ENCODE measurements around the gene WNT10A. TPM values are rescaled to one million over a fixed set of nuclear protein-coding genes. Genes with fewer than 3 reads are reported as not detected.
A peak's percentile ranks its signal among the peaks of the same experiment; 100 is the strongest.

The WNT10A gene
- total and polyA plus RNA-seq, 4 donors, result 0.17 to 0.35 (median 0.29) TPM; not detected in 1

DNA sequence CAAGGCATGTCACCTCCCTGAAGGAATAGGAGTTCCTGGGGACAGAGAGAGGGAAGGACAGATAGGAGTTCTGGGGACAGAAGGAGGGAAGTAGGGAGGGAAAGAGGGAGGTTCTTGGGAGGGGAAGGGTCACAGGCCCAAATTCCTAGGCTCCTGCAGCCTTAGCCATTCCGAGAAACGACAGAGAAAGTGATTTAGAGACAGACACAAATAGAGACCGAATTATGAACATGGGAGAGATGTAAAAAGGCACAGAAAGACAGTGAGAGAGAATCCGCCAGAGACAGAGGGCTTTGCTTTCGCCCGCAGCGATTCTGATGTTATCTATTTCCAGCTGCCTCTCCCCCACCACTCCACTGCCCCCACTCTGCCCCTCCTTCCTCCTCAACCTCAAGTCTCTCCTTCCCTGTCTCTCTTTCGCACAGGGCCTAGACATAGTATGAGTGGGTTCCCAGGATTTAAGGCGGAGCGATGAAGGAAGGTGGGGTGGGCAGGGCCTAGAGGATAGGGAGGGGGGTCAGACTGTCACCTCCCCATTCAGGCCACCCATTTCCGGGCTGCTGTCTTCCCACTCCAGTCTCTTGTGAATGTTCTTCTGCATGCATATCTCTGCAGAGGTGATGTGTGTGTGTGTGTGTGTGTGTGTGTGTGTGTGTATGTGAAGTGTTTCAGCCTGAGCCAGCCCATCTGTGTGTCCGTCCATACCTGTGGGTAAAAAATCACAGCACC, 24.3 kb upstream of the WNT10A start:
- no peak overlapping the region for H3K4me3 ChIP-seq (ENCODE audit: low read depth, low read length)
- no peaks in the 10 kb centered on the region for H3K36me3 ChIP-seq (ENCODE audit: control insufficient read depth, insufficient read depth, low read length)
- peaks cover 36% of the 10 kb centered on the region for H3K4me1 ChIP-seq (ENCODE audit: control insufficient read depth, insufficient read depth, low read length)
- H3K27ac ChIP-seq (ENCODE audit: low read depth, low read length), result no peak overlapping the region
- WGBS (ENCODE audit: insufficient coverage), result 20% methylated on average over 8 of the region's 12 CpGs
- H3K27me3 ChIP-seq (ENCODE audit: control insufficient read depth, insufficient read depth, low read length), result peaks cover 92% of the 10 kb centered on the region
- no peaks in the 10 kb centered on the region for H3K9me3 ChIP-seq (ENCODE audit: control insufficient read depth, insufficient read depth, low read length)
- no peak for DNase-seq (ENCODE audit: low read depth in 4 of 6, low spot score in 6 of 6)

GRCh38 chr2:218856896-218857243, 23.8 kb upstream of the WNT10A start:
- H3K4me3 ChIP-seq (ENCODE audit: low read depth, low read length), result no peak overlapping the region
- no peaks in the 10 kb centered on the region for H3K36me3 ChIP-seq (ENCODE audit: control insufficient read depth, insufficient read depth, low read length)
- 29% methylated on average over 1 of the region's 1 CpG for WGBS (ENCODE audit: insufficient coverage)
- DNase-seq (ENCODE audit: low read depth in 4 of 6, low spot score in 6 of 6), result no peak
- no peaks in the 10 kb centered on the region for H3K9me3 ChIP-seq (ENCODE audit: control insufficient read depth, insufficient read depth, low read length)
- H3K4me1 ChIP-seq (ENCODE audit: control insufficient read depth, insufficient read depth, low read length), result peaks cover 36% of the 10 kb centered on the region
- H3K27ac ChIP-seq (ENCODE audit: low read depth, low read length), result no peak overlapping the region
- H3K27me3 ChIP-seq (ENCODE audit: control insufficient read depth, insufficient read depth, low read length), result peaks cover 96% of the 10 kb centered on the region

DNA sequence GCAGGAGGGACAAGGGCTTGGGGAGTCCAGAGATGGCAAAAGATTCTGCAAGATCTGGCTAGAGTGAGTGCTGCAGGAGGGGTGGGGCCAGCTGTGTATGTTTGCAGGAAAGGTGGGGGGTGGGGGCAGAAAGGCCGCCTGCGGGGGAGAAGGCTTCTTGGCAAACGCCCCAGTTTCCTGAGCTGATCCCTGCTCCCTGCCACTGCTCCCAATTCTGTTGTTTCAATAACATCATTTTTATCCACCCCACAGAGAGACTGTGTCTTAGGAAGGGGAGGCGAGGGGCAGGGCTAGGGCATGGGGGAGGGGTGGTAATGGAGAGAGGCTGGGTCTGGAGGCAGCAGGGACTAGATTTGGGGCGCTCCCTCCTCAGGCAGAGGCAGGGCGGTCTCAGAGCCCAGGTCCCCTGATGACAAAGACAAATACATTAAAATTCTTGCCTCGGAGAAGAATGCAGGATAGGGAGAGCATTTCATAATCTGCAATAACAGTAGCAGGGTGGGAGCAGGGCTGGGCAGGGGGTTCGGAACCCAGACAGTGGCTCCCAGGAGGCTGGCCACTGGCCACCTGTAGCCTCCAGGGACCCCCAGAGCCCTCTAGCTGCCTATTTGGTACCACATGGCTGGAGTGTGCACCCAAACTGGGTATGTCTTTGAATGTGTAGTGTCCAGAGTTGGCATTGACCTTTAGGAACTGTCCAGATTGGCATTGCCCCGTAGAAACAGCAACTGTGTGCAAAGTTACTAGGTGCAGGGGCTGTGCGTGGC, 23.1 kb upstream of the WNT10A start:
- peak in 1 of 6 donors; percentile 64 for DNase-seq (ENCODE audit: low read depth in 4 of 6, low spot score in 6 of 6)
- no peak overlapping the region for H3K27ac ChIP-seq (ENCODE audit: low read depth, low read length)
- H3K36me3 ChIP-seq (ENCODE audit: control insufficient read depth, insufficient read depth, low read length), result no peaks in the 10 kb centered on the region
- no peaks in the 10 kb centered on the region for H3K9me3 ChIP-seq (ENCODE audit: control insufficient read depth, insufficient read depth, low read length)
- WGBS (ENCODE audit: insufficient coverage), result 8% methylated on average over 2 of the region's 10 CpGs
- H3K4me3 ChIP-seq (ENCODE audit: low read depth, low read length), result no peak overlapping the region
- H3K27me3 ChIP-seq (ENCODE audit: control insufficient read depth, insufficient read depth, low read length), result peaks cover 94% of the 10 kb centered on the region
- H3K4me1 ChIP-seq (ENCODE audit: control insufficient read depth, insufficient read depth, low read length), result peaks cover 36% of the 10 kb centered on the region

- Histone ChIP-seq H3K4me1 (ENCODE audit: control insufficient read depth, insufficient read depth, low read length) (peaks cover 34% of the 10 kb centered on the region), H3K36me3 (ENCODE audit: control insufficient read depth, insufficient read depth, low read length) (no peaks in the 10 kb centered on the region), H3K9me3 (ENCODE audit: control insufficient read depth, insufficient read depth, low read length) (no peaks in the 10 kb centered on the region), H3K27me3 (ENCODE audit: control insufficient read depth, insufficient read depth, low read length) (peaks cover 92% of the 10 kb centered on the region), H3K4me3 (ENCODE audit: low read depth, low read length) (no peak overlapping the region), H3K27ac (ENCODE audit: low read depth, low read length) (no peak overlapping the region)
- DNase-seq (ENCODE audit: low read depth in 4 of 6, low spot score in 6 of 6), result no peak
- WGBS (ENCODE audit: insufficient coverage), result 10% methylated on average over 1 of the region's 1 CpG
These were observed 22.6 kb upstream of the WNT10A start for GRCh38 chr2:218858138-218858445.

GRCh38 chr2:218858671-218859555, 21.7 kb upstream of the WNT10A start:
- H3K27ac ChIP-seq (ENCODE audit: low read depth, low read length), result no peak overlapping the region
- no peaks in the 10 kb centered on the region for H3K9me3 ChIP-seq (ENCODE audit: control insufficient read depth, insufficient read depth, low read length)
- DNase-seq (ENCODE audit: low read depth in 4 of 6, low spot score in 6 of 6), result no peak
- H3K4me1 ChIP-seq (ENCODE audit: control insufficient read depth, insufficient read depth, low read length), result peaks cover 31% of the 10 kb centered on the region
- H3K36me3 ChIP-seq (ENCODE audit: control insufficient read depth, insufficient read depth, low read length), result no peaks in the 10 kb centered on the region
- H3K4me3 ChIP-seq (ENCODE audit: low read depth, low read length), result peak overlapping the region; percentile 21
- peaks cover 87% of the 10 kb centered on the region for H3K27me3 ChIP-seq (ENCODE audit: control insufficient read depth, insufficient read depth, low read length)
- WGBS (ENCODE audit: insufficient coverage), result 0% methylated on average over 38 of the region's 51 CpGs

GRCh38 chr2:218859556-218859987, 21.1 kb upstream of the WNT10A start, which contains the start of gene WNT6:
TSS of gene WNT6 (plus strand) at chr2:218859805. CDS start at chr2:218860038, 233 bp downstream.
- peak within 1 kb of the TSS; percentile 37 for H3K4me3 ChIP-seq (ENCODE audit: low read depth, low read length)
- WGBS (ENCODE audit: insufficient coverage), result under 1% methylated on average over 51 of the region's 64 CpGs
- H3K27me3 ChIP-seq (ENCODE audit: control insufficient read depth, insufficient read depth, low read length), result peaks cover 81% of the 10 kb centered on the region
- no peaks in the 10 kb centered on the region for H3K36me3 ChIP-seq (ENCODE audit: control insufficient read depth, insufficient read depth, low read length)
- peaks cover 31% of the 10 kb centered on the region for H3K4me1 ChIP-seq (ENCODE audit: control insufficient read depth, insufficient read depth, low read length)
- no peak within 1 kb of the TSS for H3K27ac ChIP-seq (ENCODE audit: low read depth, low read length)
- no peak for DNase-seq (ENCODE audit: low read depth in 4 of 6, low spot score in 6 of 6)
- no peaks in the 10 kb centered on the region for H3K9me3 ChIP-seq (ENCODE audit: control insufficient read depth, insufficient read depth, low read length)

DNA sequence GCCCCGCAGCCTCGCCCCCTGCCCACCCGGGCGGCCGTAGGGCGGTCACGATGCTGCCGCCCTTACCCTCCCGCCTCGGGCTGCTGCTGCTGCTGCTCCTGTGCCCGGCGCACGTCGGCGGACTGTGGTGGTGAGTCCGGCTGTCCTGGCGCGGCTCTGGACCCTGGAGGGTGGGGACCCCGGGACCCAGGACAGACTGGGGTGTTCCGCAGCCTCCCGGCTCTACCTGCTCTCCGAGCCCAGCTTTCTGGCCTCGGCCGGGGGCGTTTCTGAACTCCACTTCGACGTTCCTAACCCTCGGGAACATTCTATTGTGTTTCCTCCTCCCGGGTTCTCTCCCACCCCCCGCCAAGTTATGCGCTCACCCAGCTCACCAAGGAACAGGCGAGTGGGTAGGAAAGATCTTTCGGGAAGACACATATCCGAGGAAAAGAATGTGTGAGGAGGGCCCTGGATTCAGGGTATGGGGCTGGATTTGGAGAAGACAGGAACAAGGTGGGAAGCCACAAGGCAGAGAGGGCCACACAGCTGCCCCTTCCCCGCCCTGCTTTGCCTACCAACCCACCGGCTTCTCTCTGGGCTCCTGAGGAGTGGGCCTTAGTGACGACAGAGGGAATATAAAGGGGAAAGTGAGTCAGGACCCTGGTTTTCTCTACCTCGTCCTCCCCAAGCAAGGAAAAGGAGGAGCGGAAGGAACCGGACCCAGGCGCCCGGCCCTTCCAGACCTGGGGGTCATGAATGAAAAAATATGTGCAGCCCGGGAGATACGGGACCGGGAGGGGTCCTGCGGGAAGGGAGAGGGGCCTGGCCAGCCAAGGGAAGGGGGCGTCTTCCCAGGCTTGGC, 20.4 kb upstream of the WNT10A start:
- no peak overlapping the region for H3K27ac ChIP-seq (ENCODE audit: low read depth, low read length)
- 1% methylated on average over 39 of the region's 47 CpGs for WGBS (ENCODE audit: insufficient coverage)
- H3K36me3 ChIP-seq (ENCODE audit: control insufficient read depth, insufficient read depth, low read length), result no peaks in the 10 kb centered on the region
- H3K4me3 ChIP-seq (ENCODE audit: low read depth, low read length), result peak overlapping the region; percentile 37
- no peak for DNase-seq (ENCODE audit: low read depth in 4 of 6, low spot score in 6 of 6)
- H3K4me1 ChIP-seq (ENCODE audit: control insufficient read depth, insufficient read depth, low read length), result peaks cover 36% of the 10 kb centered on the region
- H3K27me3 ChIP-seq (ENCODE audit: control insufficient read depth, insufficient read depth, low read length), result peaks cover 75% of the 10 kb centered on the region
- H3K9me3 ChIP-seq (ENCODE audit: control insufficient read depth, insufficient read depth, low read length), result no peaks in the 10 kb centered on the region

DNA sequence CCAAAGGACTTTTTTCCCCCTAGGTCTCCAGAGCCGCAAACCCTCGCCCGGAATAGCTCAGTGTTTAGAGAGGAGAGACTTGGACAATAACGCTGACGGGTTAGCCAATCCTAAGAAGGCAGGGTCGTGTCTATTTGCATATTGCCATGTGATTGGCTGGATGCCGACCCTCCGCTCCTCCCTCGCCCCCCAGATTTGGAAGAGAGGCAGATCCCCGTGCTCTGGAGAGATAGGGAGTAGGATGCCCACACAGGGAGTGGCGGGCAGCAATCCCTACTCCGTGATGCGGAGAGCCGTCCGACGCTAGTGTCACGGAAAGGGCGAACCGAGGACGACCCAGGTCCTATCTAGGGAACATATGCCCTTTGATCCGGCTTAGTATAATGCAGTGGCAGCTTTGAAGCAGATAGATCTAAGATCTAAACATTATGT, 19.7 kb upstream of the WNT10A start:
- Histone ChIP-seq H3K27ac (ENCODE audit: low read depth, low read length) (no peak overlapping the region), H3K36me3 (ENCODE audit: control insufficient read depth, insufficient read depth, low read length) (no peaks in the 10 kb centered on the region), H3K4me3 (ENCODE audit: low read depth, low read length) (peak overlapping the region; percentile 37), H3K4me1 (ENCODE audit: control insufficient read depth, insufficient read depth, low read length) (peaks cover 40% of the 10 kb centered on the region), H3K9me3 (ENCODE audit: control insufficient read depth, insufficient read depth, low read length) (no peaks in the 10 kb centered on the region), H3K27me3 (ENCODE audit: control insufficient read depth, insufficient read depth, low read length) (peaks cover 67% of the 10 kb centered on the region)
- DNase-seq (ENCODE audit: low read depth in 4 of 6, low spot score in 6 of 6), result peak in 5 of 6 donors; percentile 59 to 96 (median 73)
- 0% methylated on average over 17 of the region's 21 CpGs for WGBS (ENCODE audit: insufficient coverage)

Data from spinal cord (tissue), 10 donors.